Naive thymus-derived CD4-positive, alpha-beta T cell (primary cell): ENCODE measurements around the gene OTULIN. TPM values are rescaled to one million over a fixed set of nuclear protein-coding genes. Genes with fewer than 3 reads are reported as not detected.

Experiments
- ATAC-seq: fragments of 150-1000 bp; cut with Tn5 transposase; 2 replicates; pipeline ENCODE4 v1.10.0; 2021; ENCODE audit warnings: mild to moderate bottlenecking, moderate library complexity
- CTCF ChIA-PET: fragments of 350-600 bp; sonication (Branson Sonifier 250); formaldehyde crosslinking; loops from one replicate; lab custom pipeline; 2021; ENCODE audit warnings: antibody characterized with exemption; lab: Charles Lee
- POLR2A ChIA-PET: fragments of 350-600 bp; sonication (Branson Sonifier 250); formaldehyde crosslinking; loops from one replicate; lab custom pipeline; 2021; ENCODE audit warnings: antibody characterized with exemption, inconsistent platforms; lab: Charles Lee
- DNase-seq, 9 donors: peaks; one replicate each; pipeline versions ENCODE4 v3.0.0 to v3.0.0-alpha.2; 2020 to 2022; ENCODE audit warnings: mixed read lengths in 1 of 9
- H3K27ac ChIP-seq: one replicate; pipeline ENCODE4 v1.7.0; 2013; ENCODE audit warnings: mild to moderate bottlenecking, low read depth, low read length, moderate library complexity
- H3K27me3 ChIP-seq, 2 donors: one replicate each; pipeline ENCODE4 v1.7.0; 2013; ENCODE audit warnings: low read length in 2 of 2, mild to moderate bottlenecking in 2 of 2, moderate library complexity in 2 of 2; ENCODE audit not compliant: control insufficient read depth in 2 of 2, insufficient read depth in 2 of 2
- H3K36me3 ChIP-seq, 3 experiments: 1 replicate in 2 of 3; 2 replicates in 1 of 3; pipeline ENCODE4 v1.7.0; 2013; ENCODE audit warnings: low read length in 3 of 3, mild to moderate bottlenecking in 3 of 3, moderate library complexity in 1 of 3; ENCODE audit not compliant: insufficient read depth in 3 of 3, control insufficient read depth in 2 of 3
- H3K4me1 ChIP-seq, 2 donors: one replicate each; pipeline ENCODE4 v1.7.0; 2013; ENCODE audit warnings: low read length in 2 of 2, mild to moderate bottlenecking in 2 of 2, moderate library complexity in 1 of 2; ENCODE audit not compliant: control insufficient read depth in 2 of 2, insufficient read depth in 2 of 2
- H3K4me3 ChIP-seq: 2 replicates; pipeline ENCODE4 v1.7.0; 2013; ENCODE audit warnings: mild to moderate bottlenecking, low read length
- H3K9me3 ChIP-seq, 3 experiments: 1 replicate in 2 of 3; 2 replicates in 1 of 3; pipeline ENCODE4 v1.7.0; 2013; ENCODE audit warnings: low read length in 3 of 3; ENCODE audit not compliant: control insufficient read depth in 2 of 3
- H3K27ac Mint-ChIP-seq, 9 donors: one replicate each; pipeline ENCODE4 v1.8.0; 2020 to 2022; ENCODE audit warnings: mixed read lengths in 9 of 9, mild to moderate bottlenecking in 8 of 9, moderate library complexity in 5 of 9, inconsistent platforms in 2 of 9
- H3K27me3 Mint-ChIP-seq, 5 donors: one replicate each; pipeline ENCODE4 v1.8.0; 2021 to 2022; ENCODE audit warnings: mixed read lengths in 5 of 5, mild to moderate bottlenecking in 1 of 5
- H3K36me3 Mint-ChIP-seq, 5 donors: one replicate each; pipeline ENCODE4 v1.8.0; 2020 to 2022; ENCODE audit warnings: mixed read lengths in 5 of 5, mild to moderate bottlenecking in 3 of 5, inconsistent platforms in 1 of 5
- H3K4me1 Mint-ChIP-seq, 7 donors: one replicate each; pipeline ENCODE4 v1.8.0; 2020 to 2022; ENCODE audit warnings: mixed read lengths in 7 of 7, mild to moderate bottlenecking in 3 of 7, inconsistent platforms in 1 of 7
- H3K4me3 Mint-ChIP-seq, 10 donors: one replicate each; pipeline ENCODE4 v1.8.0; 2020 to 2022; ENCODE audit warnings: mild to moderate bottlenecking in 10 of 10, mixed read lengths in 10 of 10, moderate library complexity in 6 of 10, inconsistent platforms in 2 of 10
- H3K9me3 Mint-ChIP-seq, 11 donors: one replicate each; pipeline ENCODE4 v1.8.0; 2020 to 2022; ENCODE audit warnings: mixed read lengths in 11 of 11, mild to moderate bottlenecking in 4 of 11, inconsistent platforms in 1 of 11, moderate library complexity in 1 of 11
- intact Hi-C, 2 donors: fragments of 100-400 bp; cut with micrococcal nuclease; formaldehyde crosslinking; loops; one replicate each; pipeline ENCODE4 v1.15.1; 2023
- polyA plus RNA-seq, 2 donors: library from polyadenylated mRNA; unstranded; fragments of 300-500 nt; fragmentation: Illumina TruSeq; gene quantifications; one replicate each; pipeline ENCODE4 v1.2.3, GENCODE V29; 2021
- total RNA-seq, 6 experiments: library from RNA in 5 of 6; stranded (reverse) in 5 of 6; gene quantifications; 1 replicate in 5 of 6; 2 replicates in 1 of 6; pipeline ENCODE4 v1.2.3 and lab custom pipeline; 2021 to 2026

OTULIN gene
- total and polyA plus RNA-seq, 7 experiments from 2014 or later: 12.1 to 66.9 (median 57.1) TPM

DNA sequence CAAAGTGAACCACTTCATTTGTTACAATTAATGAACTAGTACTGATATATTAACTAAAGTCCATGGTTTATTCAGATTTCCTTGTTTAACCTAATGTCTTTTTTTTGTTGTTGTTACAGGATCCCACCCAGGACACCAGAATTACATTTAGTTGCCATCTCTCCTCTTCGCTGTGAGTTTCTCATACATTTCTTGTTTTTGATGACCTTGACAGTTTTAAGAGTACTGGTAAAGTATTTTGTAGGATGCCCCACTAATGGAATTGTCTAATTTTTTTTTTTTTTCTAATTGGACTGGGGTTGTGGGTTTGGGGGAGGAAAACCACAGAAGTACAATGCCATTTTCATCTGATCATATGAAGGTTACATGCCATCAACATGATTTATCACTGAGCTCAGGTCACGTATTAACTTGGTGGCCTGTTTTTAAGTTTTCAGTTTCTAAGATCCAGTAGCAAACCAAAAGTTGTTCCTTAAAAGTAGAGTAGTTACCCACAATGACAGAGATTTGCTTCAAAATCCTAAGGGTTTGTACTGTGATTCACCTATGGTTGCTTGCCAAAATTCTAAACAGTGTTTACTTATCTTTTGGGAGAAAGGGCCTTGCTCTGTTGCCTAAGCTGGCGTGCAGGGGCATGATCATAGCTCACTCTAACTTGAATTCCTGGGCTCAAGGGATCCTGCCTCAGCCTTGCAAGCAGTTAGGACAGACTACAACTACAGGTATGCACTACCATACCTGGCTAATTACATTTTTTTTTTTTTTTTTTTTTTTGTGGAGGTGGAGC lies 4.5 kb upstream of the OTULIN start:
- Mint-ChIP-seq H3K4me3 (no peak overlapping the region), H3K9me3 (peaks cover 0 to 3% (median 0%) of the 10 kb centered on the region in 11 donors), H3K36me3 (peaks cover 0 to 19% (median 0%) of the 10 kb centered on the region in 5 donors), H3K4me1 (peaks cover 9 to 49% (median 33%) of the 10 kb centered on the region in 7 donors), H3K27me3 (no peaks in the 10 kb centered on the region), H3K27ac (no peak overlapping the region)
- intact Hi-C loops: loop anchor here (5.0 to 10.0 kb wide), 7 partner anchors 145 to 1955 kb away; partner anchors contain the start of genes TRIO (in 2 of the 2), RETREG1 (in 1 of the 2) and ZNF622 (in 1 of the 2)
- DNase-seq (no peak), ATAC-seq (no peak)
- Histone ChIP-seq H3K9me3 (no peaks in the 10 kb centered on the region), H3K27ac (no peak overlapping the region), H3K4me3 (no peak overlapping the region), H3K36me3 (no peaks in the 10 kb centered on the region), H3K4me1 (peaks cover 9 to 12% of the 10 kb centered on the region in 2 donors), H3K27me3 (no peaks in the 10 kb centered on the region)
- POLR2A ChIA-PET: interaction anchor here (0.6 to 0.7 kb wide), 4 partner anchors 52 to 292 kb away, joined by 3 to 7 read pairs (median 3); no protein-coding TSS in a partner anchor
- CTCF ChIA-PET: interaction anchor here (0.8 kb wide), 1 partner anchor 11 kb away, joined by 4 read pairs; no protein-coding TSS in a partner anchor

DNA sequence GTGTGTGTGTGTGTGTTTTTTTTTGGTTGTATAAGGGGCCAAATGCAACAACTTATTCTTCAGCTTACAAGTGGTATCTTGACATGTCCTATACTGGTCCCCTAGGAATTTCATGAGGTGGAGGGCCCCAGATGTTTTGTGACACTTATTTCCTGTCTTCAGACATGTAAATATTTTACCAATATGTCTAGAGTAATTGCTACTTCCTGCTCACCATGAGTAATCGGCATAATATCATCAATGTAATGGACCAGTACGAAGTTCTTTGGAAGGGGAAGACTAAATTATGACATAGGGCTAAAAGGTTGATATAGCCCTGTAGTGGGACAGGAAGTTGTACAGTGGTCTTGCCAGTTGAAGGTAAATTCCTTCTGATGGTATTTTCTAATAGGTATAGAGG lies 3.7 kb upstream of the OTULIN start:
- Mint-ChIP-seq H3K9me3 (peaks cover 0 to 3% (median 0%) of the 10 kb centered on the region in 11 donors), H3K36me3 (peaks cover 0 to 23% (median 0%) of the 10 kb centered on the region in 5 donors), H3K27me3 (no peaks in the 10 kb centered on the region), H3K4me3 (no peak overlapping the region), H3K4me1 (peaks cover 11 to 43% (median 38%) of the 10 kb centered on the region in 7 donors), H3K27ac (peak overlapping the region in 3 of 9 donors; percentile 34 to 50 (median 35))
- CTCF ChIA-PET: no interaction called here
- no peaks in the 10 kb centered on the region for H3K9me3 ChIP-seq
- no peak for ATAC-seq
- H3K4me1 ChIP-seq: peaks cover 9 to 12% of the 10 kb centered on the region in 2 donors
- no peak for DNase-seq
- no peak overlapping the region for H3K27ac ChIP-seq
- H3K36me3 ChIP-seq: no peaks in the 10 kb centered on the region
- POLR2A ChIA-PET: interaction anchor here (0.6 kb wide), 2 partner anchors 53 to 293 kb away, joined by 3 to 7 read pairs; no protein-coding TSS in a partner anchor
- intact Hi-C loops: loop anchor here (5.0 to 10.0 kb wide), 7 partner anchors 144 to 1954 kb away; partner anchors contain the start of genes TRIO (in 2 of the 2), RETREG1 (in 1 of the 2) and ZNF622 (in 1 of the 2)
- H3K4me3 ChIP-seq: no peak overlapping the region
- H3K27me3 ChIP-seq: no peaks in the 10 kb centered on the region

DNA sequence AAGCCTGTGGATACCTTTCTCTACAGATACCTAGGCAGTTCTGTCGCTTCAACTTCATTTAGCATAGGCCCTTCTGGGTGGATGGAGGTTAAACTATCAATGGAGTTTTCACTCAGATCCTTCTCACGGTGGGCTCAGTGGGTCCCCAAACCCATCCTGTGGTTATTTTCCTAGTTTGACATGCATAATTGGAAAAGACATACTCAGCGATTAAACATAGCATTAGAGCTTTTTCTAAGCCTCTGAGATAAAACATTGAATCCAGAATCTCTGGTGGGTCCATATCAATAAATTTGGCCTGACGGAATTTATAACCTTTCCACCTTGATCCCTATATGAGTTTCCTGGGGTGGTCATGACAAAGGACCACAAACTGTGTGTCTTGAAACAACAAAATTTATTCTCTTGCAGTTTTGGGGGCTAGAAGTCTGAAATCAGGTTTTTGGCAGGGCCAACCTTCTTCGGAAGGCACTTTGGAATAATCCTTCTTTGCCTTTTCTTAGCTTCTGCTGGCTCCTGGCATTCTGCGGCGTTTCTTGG lies 1.7 kb upstream of the OTULIN start:
- H3K4me1 ChIP-seq: peaks cover 20 to 26% of the 10 kb centered on the region in 2 donors
- no peaks in the 10 kb centered on the region for H3K9me3 ChIP-seq
- Mint-ChIP-seq H3K27ac (peak overlapping the region in 2 of 9 donors; percentile 96), H3K4me1 (peaks cover 23 to 63% (median 58%) of the 10 kb centered on the region in 7 donors), H3K27me3 (no peaks in the 10 kb centered on the region), H3K4me3 (peak overlapping the region in 9 of 10 donors; percentile 19 to 97 (median 92)), H3K36me3 (peaks cover 0 to 28% (median 0%) of the 10 kb centered on the region in 5 donors), H3K9me3 (peaks cover 0 to 3% (median 0%) of the 10 kb centered on the region in 11 donors)
- DNase-seq (no peak), ATAC-seq (no peak)
- no peaks in the 10 kb centered on the region for H3K36me3 ChIP-seq
- H3K27me3 ChIP-seq: no peaks in the 10 kb centered on the region
- POLR2A ChIA-PET: interaction anchor here (0.7 to 0.9 kb wide), 2 partner anchors 38 to 208 kb away, joined by 3 read pairs; no protein-coding TSS in a partner anchor
- intact Hi-C loops: loop anchor here (1.0 to 10.0 kb wide), 8 partner anchors 9 to 1952 kb away; partner anchors contain the start of genes TRIO (in 2 of the 2), RETREG1 (in 1 of the 2) and ZNF622 (in 1 of the 2)
- CTCF ChIA-PET: no interaction called here
- H3K4me3 ChIP-seq: no peak overlapping the region
- H3K27ac ChIP-seq: no peak overlapping the region

DNA sequence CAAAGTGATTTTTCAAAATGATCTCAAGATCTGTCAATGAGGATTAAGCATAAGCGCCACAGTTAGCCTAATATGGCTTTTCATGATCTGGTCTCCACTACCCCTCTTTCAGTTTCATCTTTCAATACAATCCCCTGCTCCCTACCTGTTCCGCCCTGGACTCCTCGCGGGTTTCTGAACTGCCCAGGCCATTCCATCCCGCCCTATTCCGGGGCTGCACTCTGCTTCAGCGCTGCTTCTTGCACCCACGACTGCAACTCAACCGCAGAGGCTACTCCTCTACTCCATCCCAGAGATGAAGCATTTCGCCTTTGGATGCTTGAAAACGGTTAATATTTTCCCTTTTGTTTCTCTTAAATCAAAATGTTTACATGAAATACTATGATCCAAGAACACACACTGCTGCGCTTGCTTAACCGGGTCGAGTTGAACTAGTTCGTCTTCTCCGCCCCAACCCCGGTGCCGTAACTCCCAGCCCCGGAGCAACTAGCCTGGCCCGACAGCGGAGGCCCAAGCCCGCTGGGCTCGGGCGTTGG lies 716 bp upstream of the OTULIN start:
- intact Hi-C loops: loop anchor here (1.0 to 10.0 kb wide), 18 partner anchors 7 to 1951 kb away; partner anchors contain the start of genes ANKH (in 2 of the 2), TRIO (in 2 of the 2), OTULINL (in 1 of the 2) and RETREG1 (in 1 of the 2)
- Histone ChIP-seq H3K36me3 (no peaks in the 10 kb centered on the region), H3K4me3 (peak overlapping the region; percentile 86), H3K9me3 (no peaks in the 10 kb centered on the region), H3K4me1 (peaks cover 25 to 31% of the 10 kb centered on the region in 2 donors), H3K27ac (peak overlapping the region; percentile 79), H3K27me3 (no peaks in the 10 kb centered on the region)
- Mint-ChIP-seq H3K27ac (peak overlapping the region; percentile 89 to 97 (median 96)), H3K4me1 (peaks cover 30 to 73% (median 67%) of the 10 kb centered on the region in 7 donors), H3K27me3 (no peaks in the 10 kb centered on the region), H3K4me3 (peak overlapping the region; percentile 87 to 97 (median 94)), H3K36me3 (peaks cover 0 to 32% (median 0%) of the 10 kb centered on the region in 5 donors), H3K9me3 (peaks cover 0 to 3% (median 0%) of the 10 kb centered on the region in 11 donors)
- CTCF ChIA-PET: no interaction called here
- no peak for ATAC-seq
- DNase-seq: no peak
- POLR2A ChIA-PET: interaction anchor here (0.6 to 1.6 kb wide), 4 partner anchors 14 to 207 kb away, joined by 3 to 5 read pairs (median 3); partner anchors contain the start of gene ANKH

- no peak for ATAC-seq
- H3K4me3 ChIP-seq: peak overlapping the region; percentile 65
- H3K9me3 ChIP-seq: no peaks in the 10 kb centered on the region
- Mint-ChIP-seq H3K27me3 (no peaks in the 10 kb centered on the region), H3K4me1 (peaks cover 34 to 73% (median 67%) of the 10 kb centered on the region in 7 donors), H3K27ac (peak overlapping the region; percentile 80 to 98 (median 92)), H3K9me3 (peaks cover 0 to 3% (median 0%) of the 10 kb centered on the region in 11 donors), H3K36me3 (peaks cover 0 to 32% (median 0%) of the 10 kb centered on the region in 5 donors), H3K4me3 (peak overlapping the region; percentile 87 to 97 (median 94))
- ChIA-PET CTCF (interaction anchor here (1.7 kb wide), 1 partner anchor 10 kb away, joined by 5 read pairs; no protein-coding TSS in a partner anchor), POLR2A (interaction anchor here (1.0 to 1.7 kb wide), 4 partner anchors 10 to 206 kb away, joined by 3 to 8 read pairs (median 4); partner anchors contain the start of gene ANKH)
- no peaks in the 10 kb centered on the region for H3K36me3 ChIP-seq
- H3K27me3 ChIP-seq: no peaks in the 10 kb centered on the region
- DNase-seq: peak in 6 of 9 donors; percentile 18 to 28 (median 20)
- intact Hi-C loops: loop anchor here (2.0 to 10.0 kb wide), 8 partner anchors 20 to 1950 kb away; partner anchors contain the start of genes RETREG1 (in 1 of the 2), TRIO (in 1 of the 2) and ZNF622 (in 1 of the 2)
- H3K27ac ChIP-seq: peak overlapping the region; percentile 79
- peaks cover 25 to 43% of the 10 kb centered on the region in 2 donors for H3K4me1 ChIP-seq
Measured at GRCh38 chr5:14665101-14665822, 744 bp downstream of the OTULIN start.
